Kidney tubule cell (primary cell): Measurements from ENCODE around the gene TIMM44.
"Not testable (repeated sequence)": the region's sequence is repeated elsewhere in the genome, so short reads cannot be mapped to it uniquely, and the experiment has no call there.

Source experiments
- DNase-seq: peaks from one replicate; pipeline ENCODE4 v3.0.0-alpha.2; 2018; ENCODE audit warnings: low spot score

Gene TIMM44

DNA sequence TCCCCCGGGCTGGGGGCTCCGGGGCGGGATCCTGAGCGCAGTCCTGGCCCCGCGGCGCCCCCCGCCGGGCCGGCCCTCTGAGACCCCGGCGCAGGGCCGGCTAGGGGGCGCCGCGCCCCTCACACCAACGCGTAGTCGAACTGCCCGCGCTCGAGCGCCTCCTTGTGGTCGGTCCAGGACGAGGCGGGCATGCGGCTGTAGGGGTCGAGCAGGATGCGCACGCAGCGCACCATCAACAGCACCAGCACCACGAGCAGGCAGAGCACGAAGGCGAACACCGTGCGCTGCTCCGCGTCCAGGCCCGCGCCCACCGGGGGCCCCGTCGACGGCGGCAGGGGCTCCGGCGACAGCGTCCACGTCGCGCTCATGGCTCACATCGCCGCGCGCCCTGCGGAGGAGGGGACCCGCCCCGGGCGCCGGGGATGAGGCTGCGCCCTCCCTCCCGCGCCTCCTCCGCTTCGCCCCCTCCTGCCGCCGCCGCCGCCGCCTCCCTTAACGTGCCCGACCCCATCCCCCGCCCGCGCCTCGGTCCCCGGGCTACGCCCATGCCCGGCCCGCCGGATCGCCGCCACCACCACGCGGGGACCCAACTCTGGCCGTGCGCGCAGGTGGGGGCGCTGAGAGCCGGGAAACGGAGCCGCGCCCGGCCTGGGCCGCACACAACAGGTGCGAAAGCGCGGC, 18.2 kb downstream of the TIMM44 start:
- DNase-seq: peak; percentile 77

DNA sequence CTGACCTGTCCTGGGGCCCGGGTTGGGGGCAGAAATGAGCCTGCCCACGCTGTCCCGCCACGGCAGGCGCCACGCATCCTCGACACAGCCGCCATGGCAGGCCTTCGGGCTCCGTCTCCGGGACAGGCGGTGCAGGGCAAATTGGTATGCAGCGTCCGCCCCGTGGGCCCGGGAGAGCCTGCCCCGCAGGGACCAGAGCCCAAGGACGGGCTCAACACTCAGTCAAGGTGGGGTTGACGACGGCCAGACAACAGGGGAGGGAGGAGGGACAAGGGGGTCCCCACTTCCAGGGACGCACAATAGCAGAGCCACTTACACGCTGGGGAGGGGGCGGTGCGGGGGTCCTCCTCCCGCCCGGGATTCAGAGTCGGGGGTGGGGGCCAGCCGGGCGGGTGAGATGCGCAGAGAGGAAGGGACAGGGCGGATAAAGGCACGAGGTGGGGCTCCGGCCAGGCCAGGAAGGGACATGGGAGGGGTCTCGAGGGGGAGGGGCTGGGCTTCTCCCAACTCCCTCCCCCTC, 18.8 kb downstream of the TIMM44 start:
- no peak for DNase-seq

DNA sequence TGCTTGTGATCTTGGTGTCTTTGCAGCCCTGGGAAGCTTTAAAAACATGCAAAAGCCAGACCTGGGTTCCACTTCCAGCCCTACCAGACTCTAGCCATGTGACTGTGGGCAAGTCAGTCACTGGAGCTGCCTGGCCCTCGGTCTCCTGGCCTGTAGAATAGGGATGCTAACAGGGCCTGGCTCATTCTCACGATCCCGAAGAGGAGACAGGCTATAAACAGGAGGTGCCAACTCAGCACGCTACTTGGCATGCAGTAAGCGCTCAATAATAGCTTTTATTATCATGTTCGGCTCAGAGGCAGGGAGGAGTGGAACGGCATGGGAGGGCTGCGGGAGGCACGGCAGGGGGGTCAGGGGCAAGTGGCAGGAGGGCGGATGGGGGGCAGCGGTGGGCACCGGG, 19.2 kb downstream of the TIMM44 start:
- no peak for DNase-seq

DNA sequence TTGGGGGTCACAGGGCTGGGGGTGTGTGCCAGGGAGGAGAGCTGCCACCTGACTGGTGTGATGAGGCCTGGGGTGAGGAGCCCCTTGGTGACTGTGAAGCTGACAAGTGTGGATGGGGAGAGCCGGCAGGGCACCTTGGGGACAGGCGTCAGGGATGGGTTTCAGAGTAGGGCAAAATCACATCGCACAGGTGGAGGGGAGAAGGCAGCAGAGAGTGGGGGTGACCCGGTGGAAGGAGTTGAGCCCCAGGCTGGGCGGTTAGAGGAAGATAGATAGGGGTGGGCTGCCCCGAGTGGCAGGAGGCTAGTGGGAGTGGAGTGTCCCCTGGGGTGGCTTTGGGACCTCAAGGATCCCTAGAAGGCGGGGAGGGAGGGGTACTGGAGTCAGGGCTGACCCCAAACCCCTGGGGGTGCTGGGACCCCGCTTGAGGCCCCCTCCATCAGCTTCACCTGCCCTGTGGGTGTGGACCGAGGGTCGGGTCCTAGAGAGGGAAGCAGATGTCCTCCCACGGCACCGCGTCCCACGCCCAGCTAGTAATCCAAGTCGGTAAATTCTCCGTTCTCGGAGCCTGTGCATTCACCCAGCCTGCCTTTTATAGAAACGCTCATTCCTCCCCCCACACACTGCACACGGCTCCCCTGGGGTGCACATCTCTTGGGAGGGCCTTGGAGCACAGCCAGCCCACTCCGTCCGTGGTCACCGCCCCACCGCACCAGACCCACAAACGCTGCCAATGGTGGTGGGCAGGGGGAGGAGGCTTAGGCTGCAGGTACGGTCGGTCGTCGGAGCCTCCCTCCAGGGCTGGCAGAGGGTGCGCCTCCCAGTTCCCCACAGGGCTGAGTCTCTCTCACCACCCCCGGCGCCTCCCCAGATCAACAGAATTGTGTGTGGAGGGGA, 19.9 kb downstream of the TIMM44 start:
- DNase-seq: no peak

DNA sequence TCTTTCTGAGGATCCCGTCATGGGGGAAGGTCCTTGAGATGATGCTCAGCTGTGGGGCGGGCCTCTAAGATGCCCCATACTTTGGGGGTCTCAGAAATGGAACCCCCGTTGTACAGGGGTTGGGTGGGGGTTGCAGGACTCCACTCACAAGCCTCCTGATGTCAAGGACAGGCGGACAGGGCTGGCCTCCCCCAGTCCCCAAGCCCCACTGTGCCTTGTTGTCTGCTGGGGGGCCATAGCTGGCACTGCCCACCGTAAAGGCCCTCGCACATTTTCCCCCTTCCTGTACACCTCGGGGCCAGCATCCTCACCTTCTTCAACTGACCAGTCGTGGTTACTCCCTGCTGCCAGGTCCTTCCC, 20.6 kb downstream of the TIMM44 start:
- DNase-seq: no peak

DNA sequence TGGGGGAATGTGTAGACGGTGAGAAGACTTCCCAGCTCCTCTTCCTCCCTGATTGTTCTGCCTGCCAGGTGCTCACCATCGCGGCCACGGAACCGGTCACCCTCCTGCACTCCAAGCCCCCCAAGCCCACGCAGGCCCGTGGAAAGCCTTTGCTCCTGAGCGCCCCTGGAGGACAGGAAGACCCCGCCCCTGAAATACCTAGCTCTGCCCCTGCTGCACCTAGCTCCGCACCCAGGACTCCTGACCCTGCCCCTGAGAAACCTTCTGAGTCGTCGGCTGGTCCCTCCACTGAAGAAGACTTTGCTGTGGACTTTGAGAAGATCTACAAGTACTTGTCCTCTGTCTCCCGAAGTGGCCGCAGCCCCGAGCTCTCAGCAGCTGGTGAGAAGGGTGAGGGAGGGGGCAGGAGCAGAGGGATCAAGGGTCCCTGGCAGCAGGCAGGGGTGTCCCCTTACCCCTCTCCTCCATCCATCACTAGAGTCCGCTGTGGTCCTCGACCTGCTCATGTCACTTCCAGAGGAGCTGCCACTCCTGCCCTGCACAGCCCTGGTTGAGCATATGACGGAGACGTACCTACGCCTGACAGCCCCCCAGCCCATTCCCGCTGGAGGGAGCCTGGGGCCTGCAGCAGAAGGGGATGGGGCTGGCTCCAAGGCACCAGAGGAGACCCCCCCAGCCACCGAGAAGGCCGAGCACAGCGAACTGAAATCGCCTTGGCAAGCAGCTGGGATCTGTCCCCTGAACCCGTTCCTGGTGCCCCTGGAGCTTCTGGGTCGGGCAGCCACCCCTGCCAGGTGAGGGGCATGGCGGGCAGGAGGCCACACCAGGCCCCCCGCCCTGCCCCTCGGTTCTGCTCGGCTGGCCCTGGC, 21.3 kb downstream of the TIMM44 start:
- no peak for DNase-seq

DNA sequence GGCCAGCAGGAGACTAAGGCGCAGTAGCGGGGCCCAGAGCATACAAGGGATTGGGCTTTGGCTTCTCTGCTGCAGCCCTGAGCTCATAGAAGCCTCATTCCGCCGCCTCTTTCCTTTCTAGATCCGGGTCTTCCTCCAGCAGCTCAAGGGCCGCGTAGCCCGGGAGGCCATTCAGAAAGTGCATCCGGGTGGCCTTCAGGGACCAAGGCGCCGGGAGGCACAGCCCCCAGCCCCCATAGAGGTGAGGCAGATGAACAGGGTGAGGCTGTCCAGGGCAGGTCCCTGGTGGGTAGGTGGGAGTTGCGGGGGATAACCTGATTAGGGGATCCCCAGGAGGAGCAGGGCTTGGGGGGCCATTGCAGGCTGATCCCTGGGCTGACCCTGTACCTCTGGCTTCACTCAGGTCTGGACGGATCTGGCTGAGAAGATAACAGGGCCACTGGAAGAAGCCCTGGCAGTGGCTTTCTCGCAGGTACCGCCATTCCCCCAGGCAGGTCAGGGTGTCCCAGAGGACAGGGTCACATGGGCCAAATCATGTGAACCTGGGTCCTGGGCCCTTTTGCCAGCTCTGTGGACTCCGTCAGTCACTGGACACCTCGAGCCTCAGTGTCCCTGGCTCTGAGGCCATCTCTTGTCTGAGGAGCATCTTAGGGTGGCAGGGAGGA, 22.0 kb downstream of the TIMM44 start:
- no peak for DNase-seq

DNA sequence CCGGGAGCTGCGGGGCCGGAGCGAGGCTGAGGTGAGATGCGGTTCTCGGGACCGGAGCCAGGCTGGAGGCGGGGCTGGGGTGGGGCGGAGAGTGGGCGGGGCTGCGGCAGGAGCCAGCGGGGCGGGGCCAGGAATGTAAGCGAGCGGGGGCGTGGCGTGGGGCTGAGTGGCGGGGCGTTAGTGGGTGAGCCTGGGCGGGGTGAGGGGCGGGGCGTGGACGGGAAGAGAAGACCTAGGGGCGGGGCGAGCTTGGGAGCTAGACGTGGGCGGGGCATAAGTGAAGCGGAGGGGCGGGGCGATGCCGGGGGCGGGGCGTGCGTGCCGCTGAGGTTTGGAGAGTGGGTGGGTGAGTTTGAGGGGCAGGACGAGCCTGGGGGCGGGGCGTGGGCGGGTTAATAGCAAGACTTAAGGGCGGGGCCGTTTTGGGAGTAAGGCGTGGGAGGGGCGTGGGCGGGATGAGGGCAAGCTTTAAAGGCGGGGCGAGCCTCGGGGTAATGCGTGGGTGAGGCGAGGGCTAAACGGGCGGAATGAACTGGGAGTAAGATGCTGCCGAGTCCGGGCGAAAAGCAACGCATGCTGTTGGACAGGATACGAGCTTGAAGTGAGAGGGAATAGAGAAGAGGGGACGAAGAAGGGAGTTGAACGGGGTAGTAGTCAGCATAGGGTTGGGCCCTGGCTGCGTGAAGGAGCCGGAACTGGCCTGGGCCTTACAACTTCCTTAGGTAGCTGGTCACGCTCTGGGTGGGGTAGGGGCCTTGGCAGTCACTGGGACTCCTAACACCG, 22.8 kb downstream of the TIMM44 start:
- peak; percentile 93 for DNase-seq

DNA sequence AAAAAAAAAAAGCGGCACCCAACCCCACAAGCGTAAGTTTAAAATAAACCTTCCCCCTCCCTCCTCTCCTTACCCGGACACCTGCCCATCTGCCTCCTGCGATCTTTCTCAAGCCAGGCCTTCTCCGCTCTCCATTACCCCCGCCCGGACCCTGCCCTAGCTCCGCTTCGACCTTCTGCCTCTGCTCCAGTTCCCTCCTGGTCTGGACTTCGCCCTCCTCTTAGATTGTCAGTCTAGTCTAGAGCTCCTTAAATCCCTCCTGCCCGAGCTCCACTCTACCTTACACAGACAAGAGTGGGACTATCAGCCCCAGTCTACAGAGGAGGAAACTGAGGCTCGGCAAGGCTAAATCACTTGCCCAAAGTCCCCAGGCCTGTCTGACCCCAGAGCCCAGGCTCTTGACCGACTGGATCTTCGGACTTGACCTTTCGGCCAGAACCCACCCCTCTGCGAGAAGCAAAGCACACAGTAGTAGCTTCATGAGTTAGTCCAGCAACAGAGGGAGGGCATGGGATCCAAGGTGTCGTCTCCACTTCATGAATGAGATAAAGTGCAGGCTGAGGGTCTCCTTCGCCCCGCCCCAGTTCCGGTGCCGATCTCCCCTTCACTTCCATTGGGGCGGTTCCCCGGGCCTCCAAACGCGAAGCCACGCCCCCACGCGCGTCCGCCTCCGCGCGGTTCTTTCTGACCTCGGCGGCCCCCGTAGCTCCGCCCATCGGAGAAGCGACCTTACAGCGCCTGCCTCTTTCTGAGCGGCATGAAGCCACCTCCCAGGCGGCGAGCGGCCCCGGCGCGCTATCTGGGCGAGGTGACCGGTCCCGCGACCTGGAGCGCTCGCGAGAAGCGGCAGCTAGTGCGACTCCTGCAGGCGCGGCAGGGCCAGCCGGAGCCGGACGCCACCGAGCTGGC, 23.6 kb downstream of the TIMM44 start, which contains the start of gene SNAPC2:
TSS of gene SNAPC2 (plus strand) at position 729 of the 909 bp plus-strand sequence. CDS start at position 758, 29 bp downstream.
- peak; percentile 96 for DNase-seq

DNA sequence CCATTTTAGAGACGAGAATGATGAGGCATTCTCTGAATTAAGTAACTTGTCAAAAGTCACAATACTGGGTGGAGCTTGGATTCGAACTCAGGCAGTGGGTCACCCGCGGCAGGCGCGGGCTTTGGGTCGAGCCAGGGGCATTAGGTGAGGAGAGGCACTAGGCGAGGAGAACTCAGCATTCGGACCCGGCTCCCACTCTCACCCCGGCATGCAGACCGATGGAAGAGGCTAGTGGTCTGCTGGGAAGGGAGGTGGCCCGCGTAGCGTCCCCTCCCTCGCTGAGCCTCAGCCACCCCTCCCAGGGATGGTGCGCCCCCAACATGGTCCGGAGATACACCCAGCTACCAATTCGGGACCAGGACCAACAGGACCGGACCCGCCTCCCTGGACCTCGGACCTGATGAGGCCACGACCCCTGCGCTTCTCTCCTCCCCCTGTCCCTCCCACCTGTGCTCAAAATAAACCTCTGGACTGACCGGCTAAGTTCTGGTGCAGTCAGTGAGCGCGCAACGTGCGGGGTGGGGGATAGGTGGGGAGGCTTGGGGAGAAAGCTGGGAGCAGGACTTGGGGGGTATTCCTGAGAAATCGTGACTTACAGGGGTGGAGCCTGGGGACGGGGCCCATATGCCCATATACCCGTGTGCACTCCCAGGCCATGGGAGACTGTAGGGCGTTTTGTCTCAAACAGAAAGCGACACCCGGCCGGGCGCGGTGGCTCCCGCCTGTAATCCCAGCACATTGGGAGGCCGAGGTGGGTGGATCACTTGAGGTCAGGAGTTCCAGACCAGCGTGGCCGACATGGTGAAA, 24.6 kb downstream of the TIMM44 start:
- DNase-seq: no peak

DNA sequence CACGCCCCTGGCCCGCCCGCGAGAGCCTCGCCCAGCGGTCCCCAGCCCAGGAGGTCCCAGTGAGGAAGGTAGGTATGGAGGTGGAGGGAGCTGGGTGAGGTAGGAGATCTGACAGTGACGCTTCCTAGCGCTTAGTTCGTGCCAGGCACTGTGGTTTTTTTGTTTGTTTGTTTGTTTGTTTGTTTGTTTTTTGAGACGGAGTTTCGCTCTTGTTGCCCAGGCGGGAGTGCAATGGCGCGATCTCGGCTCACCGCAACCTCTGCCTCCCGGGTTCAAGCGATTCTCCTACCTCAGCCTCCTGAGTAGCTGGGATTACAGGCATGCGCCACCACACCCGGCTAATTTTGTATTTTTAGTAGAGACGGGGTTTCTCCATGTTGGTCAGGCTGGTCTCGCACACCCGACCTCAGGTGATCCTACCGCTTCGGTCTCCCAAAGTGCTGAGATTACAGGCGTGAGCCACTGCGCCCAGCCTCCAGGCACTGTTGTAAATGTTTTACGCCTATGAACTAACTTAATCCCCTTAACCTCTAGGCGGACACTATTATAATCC, 25.3 kb downstream of the TIMM44 start:
- DNase-seq: not testable (repeated sequence)

DNA sequence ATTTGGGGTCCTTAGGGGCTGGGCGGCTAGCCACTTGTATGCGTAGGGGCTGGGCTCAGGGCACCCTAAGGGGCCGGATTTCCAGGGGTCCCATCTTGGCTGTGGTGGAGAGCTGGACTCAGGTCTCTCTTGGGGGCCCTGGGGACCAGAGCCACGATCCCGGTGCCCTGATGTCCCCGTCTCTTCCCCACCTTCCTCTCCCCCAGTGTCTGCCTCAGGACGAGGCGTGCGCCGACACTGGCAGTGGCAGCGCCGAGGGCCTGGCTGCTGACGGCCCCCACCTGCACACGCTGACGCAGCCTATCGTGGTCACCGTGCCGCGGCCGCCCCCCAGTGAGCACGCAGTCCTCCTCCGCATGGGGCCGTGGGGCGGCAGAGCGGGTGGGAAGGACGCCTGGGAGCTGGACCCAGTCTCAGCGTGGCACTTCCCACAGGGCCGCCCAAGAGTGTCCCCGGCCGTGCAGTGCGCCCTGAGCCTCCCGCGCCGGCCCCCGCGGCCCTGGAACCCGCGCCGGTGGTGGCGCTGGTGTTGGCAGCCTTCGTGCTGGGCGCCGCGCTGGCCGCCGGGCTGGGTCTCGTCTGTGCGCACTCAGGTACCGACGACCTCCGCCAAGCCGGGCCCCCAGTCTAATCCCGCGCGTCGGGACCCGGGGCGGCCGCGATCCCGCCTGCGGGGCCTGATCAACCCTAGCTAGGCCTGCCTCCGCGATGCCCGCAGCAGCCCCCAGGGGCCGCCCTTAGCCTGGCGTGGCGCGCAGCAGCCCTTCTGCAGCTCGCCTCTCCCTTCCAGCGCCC, 26.0 kb downstream of the TIMM44 start:
- peak; percentile 56 for DNase-seq

DNA sequence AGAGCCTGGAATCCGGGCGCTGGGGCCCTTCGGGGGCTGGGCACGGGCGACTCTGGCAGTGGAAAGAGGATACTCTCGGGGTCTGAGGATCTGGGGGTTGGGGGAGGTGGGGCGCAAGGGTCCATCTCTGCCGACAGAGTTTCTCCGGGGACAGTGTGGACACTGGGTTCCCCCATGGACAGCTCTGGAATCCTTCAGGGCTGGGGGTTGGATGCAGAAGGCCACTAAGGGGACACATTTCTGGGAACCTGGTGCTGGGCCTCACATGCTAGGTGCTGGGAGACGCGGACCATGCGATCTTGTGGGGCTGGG, 26.6 kb downstream of the TIMM44 start:
- no peak for DNase-seq

DNA sequence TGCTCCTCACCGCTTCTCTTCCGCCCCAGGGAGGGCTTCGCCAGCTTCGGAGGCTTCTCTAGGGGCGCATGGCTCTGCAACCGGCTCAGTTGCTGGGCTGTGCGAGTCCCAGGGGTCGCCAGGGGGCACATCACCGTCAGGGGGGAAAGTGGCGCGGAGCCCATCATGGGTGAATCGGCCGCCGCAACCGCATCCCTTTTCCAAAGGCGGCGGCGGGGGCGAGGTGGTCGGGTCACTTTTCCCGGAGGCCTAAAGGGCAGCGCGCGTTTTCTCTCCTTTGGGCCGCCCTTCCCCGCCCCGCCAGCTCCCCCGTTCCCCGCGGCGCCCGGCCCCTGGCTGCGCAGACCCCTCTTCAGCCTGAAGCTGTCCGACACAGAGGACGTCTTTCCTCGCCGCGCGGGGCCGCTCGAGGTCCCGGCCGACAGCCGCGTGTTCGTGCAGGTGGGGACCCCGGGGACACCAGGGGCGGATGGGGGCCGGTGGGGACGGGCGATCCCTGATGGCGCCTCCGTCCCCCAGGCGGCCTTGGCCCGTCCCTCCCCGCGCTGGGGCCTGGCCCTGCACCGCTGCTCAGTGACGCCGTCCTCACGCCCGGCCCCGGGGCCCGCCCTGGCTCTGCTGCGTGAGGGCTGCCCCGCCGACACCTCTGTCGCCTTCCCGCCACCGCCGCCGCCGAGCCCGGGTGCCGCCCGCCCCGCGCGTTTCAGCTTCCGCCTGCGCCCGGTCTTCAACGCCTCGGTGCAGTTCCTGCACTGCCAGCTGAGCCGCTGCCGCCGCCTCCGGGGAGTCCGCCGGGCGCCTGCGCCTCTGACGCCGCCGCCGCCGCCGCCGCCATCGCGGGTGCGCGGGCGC, 27.1 kb downstream of the TIMM44 start:
- peak; percentile 48 for DNase-seq

DNA sequence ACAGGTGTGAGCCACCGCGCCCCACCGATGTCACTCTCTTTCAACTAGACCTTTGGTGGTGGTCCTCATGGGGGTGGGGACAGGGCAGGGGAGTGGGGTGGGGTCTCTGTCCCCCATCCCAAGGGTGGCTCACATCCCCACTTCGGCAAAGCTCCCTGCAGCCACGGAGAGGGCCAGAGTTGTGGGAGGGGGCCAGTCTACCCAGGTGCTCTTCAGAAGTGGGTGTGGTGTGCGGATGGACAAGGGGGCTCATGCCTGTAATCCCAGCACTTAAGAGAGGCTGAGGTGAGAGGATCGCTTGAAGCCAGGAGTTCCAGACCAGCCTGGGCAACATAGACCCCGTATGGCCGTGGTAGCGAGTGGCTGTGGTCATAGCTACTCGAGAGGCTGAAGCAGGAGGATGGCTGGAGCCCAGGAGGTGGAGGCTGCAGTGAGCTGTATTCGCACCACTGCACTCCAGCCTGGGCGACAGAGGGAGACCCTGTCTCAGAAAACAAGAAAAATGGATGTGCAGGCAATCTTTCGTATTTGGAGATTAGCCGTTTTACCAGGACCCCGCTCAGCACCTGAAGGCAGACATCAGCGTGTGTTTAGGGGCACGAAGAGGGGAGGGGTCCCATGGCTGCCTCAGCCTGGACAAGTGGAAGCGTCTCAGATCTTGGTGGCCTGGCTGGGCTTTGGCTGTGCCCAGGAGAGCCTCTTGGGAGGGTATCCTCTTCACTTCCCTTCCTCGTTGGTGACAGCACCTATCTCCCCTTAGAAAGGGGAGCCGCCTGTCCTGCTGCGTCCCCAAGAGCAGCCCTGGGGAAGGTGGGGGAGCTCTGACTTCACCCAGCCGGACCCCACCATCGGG, 28.0 kb downstream of the TIMM44 start:
- DNase-seq: no peak

DNA sequence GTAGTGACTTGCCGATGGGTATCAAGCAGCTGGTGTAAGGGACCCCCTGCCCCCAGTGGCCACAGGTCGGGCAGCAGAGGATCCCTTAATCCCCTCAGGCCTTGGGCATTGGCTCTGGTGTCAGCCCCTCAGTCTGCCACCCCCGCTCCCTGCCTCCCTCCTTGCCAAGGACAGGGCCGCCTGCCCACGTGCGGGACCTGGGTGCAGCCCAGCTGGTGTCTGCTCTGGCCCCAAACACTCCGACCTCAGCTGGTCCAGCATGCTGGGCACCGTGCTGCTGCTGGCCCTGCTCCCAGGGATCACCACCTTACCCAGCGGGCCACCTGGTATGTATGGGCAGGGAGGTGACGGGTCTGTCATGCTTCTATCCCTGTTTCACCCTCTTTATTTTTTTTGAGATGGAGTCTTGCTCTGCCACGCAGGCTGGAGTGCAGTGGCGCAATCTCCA, 28.8 kb downstream of the TIMM44 start, which contains the start of gene TGFBR3L:
TSS of gene TGFBR3L (plus strand) at position 233 of the 448 bp plus-strand sequence.
- DNase-seq: no peak
